Fibroblast of the aortic adventitia (primary cell): ENCODE data around the gene SETD7. TPM values are rescaled to one million over a fixed set of nuclear protein-coding genes. Genes with fewer than 3 reads are reported as not detected.

Experiments used
- DNase-seq: peaks from one replicate; pipeline ENCODE4 v3.0.0-alpha.2; 2010; ENCODE audit warnings: low read depth
- H3K4me3 ChIP-seq: 2 replicates; pipeline ENCODE4 v1.5.1; 2011; ENCODE audit warnings: low read depth, mild to moderate bottlenecking, control low read depth, low read length, moderate library complexity
- CTCF ChIP-seq: IDR thresholded peaks from 2 replicates; pipeline ENCODE4 v1.5.1; 2011; ENCODE audit warnings: mild to moderate bottlenecking, low read length, control low read depth, inconsistent platforms; ENCODE audit not compliant: insufficient read depth
- total RNA-seq: library from RNA; depleted of rRNA; stranded (reverse); fragments of >200 nt; gene quantifications from 2 replicates; pipeline ENCODE4 v1.2.3, GENCODE V29; 2012; ENCODE audit warnings: low replicate concordance

The SETD7 gene
- 80.3 and 134 TPM in 2 replicates for total RNA-seq

GRCh38 chr4:139556071-139556723 is at the start of gene SETD7:
TSS of gene SETD7 (minus strand) at chr4:139556219. CDS start at chr4:139556137, 82 bp downstream.
- DNase-seq = peak; percentile 73
- peak; percentile 4 for TF ChIP-seq CTCF

GRCh38 chr4:139605516-139605915 is 49.5 kb upstream of the SETD7 start:
- no peak for DNase-seq
- TF ChIP-seq CTCF = no peak
- H3K4me3 ChIP-seq = no peak overlapping the region

More at GRCh38 chr4:139556071-139556723, at the start of gene SETD7:
- peak within 1 kb of the TSS; percentile 88 for H3K4me3 ChIP-seq

GRCh38 chr4:139603576-139604410 is 47.8 kb upstream of the SETD7 start:
- DNase-seq = peak; percentile 73
- H3K4me3 ChIP-seq = no peak overlapping the region
- peak; percentile 71 for TF ChIP-seq CTCF

GRCh38 chr4:139602776-139603360 is 46.8 kb upstream of the SETD7 start:
- no peak for TF ChIP-seq CTCF

GRCh38 chr4:139600662-139601061 is 44.6 kb upstream of the SETD7 start:
- DNase-seq = no peak
- no peak for TF ChIP-seq CTCF
- no peak overlapping the region for H3K4me3 ChIP-seq

More at GRCh38 chr4:139602776-139603360, 46.8 kb upstream of the SETD7 start:
- H3K4me3 ChIP-seq = no peak overlapping the region
- no peak for DNase-seq

- peak; percentile 37 for DNase-seq
- H3K4me3 ChIP-seq = no peak overlapping the region
- TF ChIP-seq CTCF = no peak
These were observed 43.8 kb upstream of the SETD7 start for GRCh38 chr4:139599594-139600374.
